T-helper 1 cell (primary cell): ENCODE data around the gene EZR.
A peak's percentile ranks its signal among the peaks of the same experiment; 100 is the strongest.

Experiments
- DNase-seq, 5 donors: peaks; one replicate each; pipeline ENCODE4 v3.0.0-alpha.2; 2012 to 2020

The EZR gene

GRCh38 chr6:158817728-158818580 lies 1.2 kb downstream of the EZR start:
- peak; percentile 63 to 83 (median 72) for DNase-seq

- peak in 3 of 5 donors; percentile 23 to 41 (median 32) for DNase-seq
Measured at GRCh38 chr6:158816803-158817727, 2.1 kb downstream of the EZR start.

- DNase-seq = no peak
Measured at GRCh38 chr6:158816329-158816728, 2.8 kb downstream of the EZR start.

- no peak for DNase-seq
Measured at GRCh38 chr6:158815907-158816306, 3.3 kb downstream of the EZR start.

- DNase-seq = no peak
Measured at GRCh38 chr6:158815379-158815724, 3.8 kb downstream of the EZR start.

GRCh38 chr6:158813032-158813431 lies 6.1 kb downstream of the EZR start:
- peak in 1 of 5 donors; percentile 42 for DNase-seq

- no peak for DNase-seq
Measured at GRCh38 chr6:158812611-158813010, 6.6 kb downstream of the EZR start.

GRCh38 chr6:158810155-158811095 lies 8.7 kb downstream of the EZR start:
- DNase-seq = no peak

GRCh38 chr6:158808941-158809678 lies 10.1 kb downstream of the EZR start:
- DNase-seq = no peak

GRCh38 chr6:158808442-158808833 lies 10.7 kb downstream of the EZR start:
- no peak for DNase-seq

GRCh38 chr6:158807515-158808441 lies 11.4 kb downstream of the EZR start:
- DNase-seq = no peak

- DNase-seq = no peak
Measured at GRCh38 chr6:158805698-158806377, 13.3 kb downstream of the EZR start.

- no peak for DNase-seq
Measured at GRCh38 chr6:158804207-158804606, 15.0 kb downstream of the EZR start.

- peak in 2 of 5 donors; percentile 53 to 74 for DNase-seq
Measured at GRCh38 chr6:158803733-158804143, 15.4 kb downstream of the EZR start.

- no peak for DNase-seq
Measured at GRCh38 chr6:158801655-158802294, 17.4 kb downstream of the EZR start.

GRCh38 chr6:158799051-158799792 lies 19.9 kb downstream of the EZR start:
- DNase-seq = no peak

GRCh38 chr6:158798311-158798710 lies 20.9 kb downstream of the EZR start:
- no peak for DNase-seq
